Measurements from ENCODE around the gene ACP4. TPM values are rescaled to one million over a fixed set of nuclear protein-coding genes. Genes with fewer than 3 reads are reported as not detected.

ACP4 gene
- total and polyA plus RNA-seq, 2 of the 13 experiments (the other 11 are each of a cell fraction or from before 2014, with no cell fraction given): 0.08 TPM; not detected in 1

- no peak for TF ChIP-seq NFAT5 (CRISPR knock-in tag; IDR thresholded peaks at IDR 0.05)
- TF ChIP-seq HHEX (CRISPR knock-in tag; IDR thresholded peaks at IDR 0.05): no peak
- no peak for TF ChIP-seq ZNF747 (CRISPR knock-in tag; IDR thresholded peaks at IDR 0.05; ENCODE audit: borderline replicate concordance)
- no peak for TF ChIP-seq ZKSCAN8 (CRISPR knock-in tag; IDR thresholded peaks at IDR 0.05; ENCODE audit: borderline replicate concordance)
- TF ChIP-seq CHD4 (IDR thresholded peaks at IDR 0.05; ENCODE audit: borderline replicate concordance, low read length): no peak
- no peak for TF ChIP-seq ZBTB8A (CRISPR knock-in tag; IDR thresholded peaks at IDR 0.05; ENCODE audit: borderline replicate concordance, low read depth)
- 0 out of 2 replicates have a peak, but pooled peaks have one; percentile 34 for TF ChIP-seq NR2F2 (IDR thresholded peaks at IDR 0.05; ENCODE audit: borderline replicate concordance, low read depth)
- TF ChIP-seq, protein P1, sequence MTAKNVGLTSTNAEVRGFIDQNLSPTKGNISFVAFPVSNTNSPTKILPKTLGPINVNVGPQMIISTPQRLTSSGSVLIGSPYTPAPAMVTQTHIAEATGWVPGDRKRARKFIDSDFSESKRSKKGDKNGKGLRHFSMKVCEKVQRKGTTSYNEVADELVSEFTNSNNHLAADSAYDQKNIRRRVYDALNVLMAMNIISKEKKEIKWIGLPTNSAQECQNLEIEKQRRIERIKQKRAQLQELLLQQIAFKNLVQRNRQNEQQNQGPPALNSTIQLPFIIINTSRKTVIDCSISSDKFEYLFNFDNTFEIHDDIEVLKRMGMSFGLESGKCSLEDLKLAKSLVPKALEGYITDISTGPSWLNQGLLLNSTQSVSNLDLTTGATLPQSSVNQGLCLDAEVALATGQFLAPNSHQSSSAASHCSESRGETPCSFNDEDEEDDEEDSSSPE (CRISPR knock-in tag; IDR thresholded peaks at IDR 0.05): no peak
- no peak for TF ChIP-seq XBP1 (CRISPR knock-in tag; IDR thresholded peaks at IDR 0.05)
- TF ChIP-seq MBNL3 (CRISPR knock-in tag; conservative IDR thresholded peaks at IDR 0.05): no peak
- no peak for TF ChIP-seq ZNF597 (CRISPR knock-in tag; IDR thresholded peaks at IDR 0.05)
- TF ChIP-seq CCAR2 (optimal IDR thresholded peaks at IDR 0.05; ENCODE audit: low read depth, low read length): no peak
- TF ChIP-seq ZNF567 (CRISPR knock-in tag; IDR thresholded peaks at IDR 0.05; ENCODE audit: borderline replicate concordance): no peak
- no peak for TF ChIP-seq ZNF775 (CRISPR knock-in tag; IDR thresholded peaks at IDR 0.05; ENCODE audit: borderline replicate concordance)
- no peak for TF ChIP-seq ZNF609 (CRISPR knock-in tag; IDR thresholded peaks at IDR 0.05; ENCODE audit: borderline replicate concordance)
- TF ChIP-seq FOSL1 (CRISPR knock-in tag; IDR thresholded peaks at IDR 0.05; ENCODE audit: borderline replicate concordance): no peak
- no peak for TF ChIP-seq RNF2 (conservative IDR thresholded peaks at IDR 0.05; ENCODE audit: low read depth)
Measured at GRCh38 chr19:50791594-50792271, 1.5 kb downstream of the ACP4 start (continued).

Data from HepG2 (cell line).